ENCODE measurements around the gene NETO2.

GRCh38 chr16:47046726-47047523, 96.8 kb downstream of the NETO2 start:
- no peak for TF ChIP-seq REST (IDR thresholded peaks at IDR 0.05; ENCODE audit: insufficient read depth in 1 of 2, low read depth in 2 of 2, low read length in 2 of 2)
- no peak for TF ChIP-seq POLR2AphosphoS5 (IDR thresholded peaks at IDR 0.05; ENCODE audit: low read depth, low read length)
